Measurements from ENCODE around the gene TSNAX. TPM values are rescaled to one million over a fixed set of nuclear protein-coding genes. Genes with fewer than 3 reads are reported as not detected.

Gene TSNAX
- total RNA-seq, 1 experiment from 2014 or later, result 47.1 TPM

GRCh38 chr1:231594123-231594522 is 65.7 kb downstream of the TSNAX start:
- no peak for ATAC-seq
- CTCF ChIA-PET, result no interaction called here
- POLR2A ChIA-PET, result no interaction called here

More at GRCh38 chr1:231594123-231594522, 65.7 kb downstream of the TSNAX start:
- Histone ChIP-seq H2AFZ (ENCODE audit: low read depth, low read length, poor library complexity, severe bottlenecking) (no peak overlapping the region), H3K9me2 (ENCODE audit: insufficient read depth) (no peaks in the 10 kb centered on the region), H3K36me3 (ENCODE audit: control insufficient read depth in 1 of 2, insufficient read depth in 2 of 2, low read length in 2 of 2) (no peaks in the 10 kb centered on the region), H3K9ac (ENCODE audit: low read length) (no peak overlapping the region), H4K20me1 (ENCODE audit: insufficient read depth) (no peaks in the 10 kb centered on the region), H3K4me2 (ENCODE audit: low read length) (no peak overlapping the region), H3K27me3 (ENCODE audit: insufficient read depth, low read length) (no peaks in the 10 kb centered on the region), H3K79me2 (ENCODE audit: insufficient read depth, low read length) (no peaks in the 10 kb centered on the region), H3K27ac (ENCODE audit: low read depth, low read length) (no peak overlapping the region), H3K4me1 (ENCODE audit: control insufficient read depth in 1 of 2, insufficient read depth in 2 of 2, low read length in 2 of 2) (no peaks in the 10 kb centered on the region), H3K4me3 (replicated peaks in 1 of 2; ENCODE audit: low read depth in 1 of 2, low read length in 2 of 2) (no peak overlapping the region), H3K9me3 (ENCODE audit: control insufficient read depth in 1 of 2, insufficient read depth in 1 of 2, low read depth in 1 of 2, low read length in 2 of 2) (no peaks in the 10 kb centered on the region)
- no peak for TF ChIP-seq ZNF274 (IDR thresholded peaks at IDR 0.05; ENCODE audit: low read depth, low read length)
- no peak for TF ChIP-seq EZH2 (IDR thresholded peaks at IDR 0.05)
- TF ChIP-seq CEBPB (IDR thresholded peaks at IDR 0.05; ENCODE audit: low read depth), result no peak
- TF ChIP-seq SIN3A (IDR thresholded peaks at IDR 0.05; ENCODE audit: low read depth), result no peak
- TF ChIP-seq SRF (IDR thresholded peaks at IDR 0.05; ENCODE audit: low read depth), result no peak
- no peak for TF ChIP-seq MAX (IDR thresholded peaks at IDR 0.05)
- TF ChIP-seq EGR1 (IDR thresholded peaks at IDR 0.05; ENCODE audit: low read depth), result no peak
- TF ChIP-seq JUND (IDR thresholded peaks at IDR 0.05), result no peak
- no peak for TF ChIP-seq RAD21 (IDR thresholded peaks at IDR 0.05; ENCODE audit: low read depth)
- TF ChIP-seq REST (IDR thresholded peaks at IDR 0.05; ENCODE audit: low read depth), result no peak
- TF ChIP-seq YY1 (IDR thresholded peaks at IDR 0.05; ENCODE audit: extremely low read depth, insufficient replicate concordance, low read depth, low read length), result no peak
- no peak for TF ChIP-seq FOSL1 (IDR thresholded peaks at IDR 0.05; ENCODE audit: low read depth)
- no peak for TF ChIP-seq CBX3 (IDR thresholded peaks at IDR 0.05; ENCODE audit: low read depth)
- no peak for TF ChIP-seq CTCF (IDR thresholded peaks at IDR 0.05 in 2 of 3, conservative IDR thresholded peaks at IDR 0.05 in 1 of 3; ENCODE audit: borderline replicate concordance in 1 of 3, insufficient read depth in 1 of 3, low read depth in 2 of 3, low read length in 2 of 3)
- TF ChIP-seq ZFX (IDR thresholded peaks at IDR 0.05), result no peak
- no peak for TF ChIP-seq ATF3 (IDR thresholded peaks at IDR 0.05)
- no peak for TF ChIP-seq SP1 (IDR thresholded peaks at IDR 0.05; ENCODE audit: low read depth)
- no peak for TF ChIP-seq POLR2A (IDR thresholded peaks at IDR 0.05; ENCODE audit: borderline replicate concordance, extremely low read depth, insufficient read depth, insufficient read length)
- no peak for TF ChIP-seq TCF7L2 (IDR thresholded peaks at IDR 0.05; ENCODE audit: borderline replicate concordance, extremely low read depth, insufficient read depth, insufficient read length)
- RAD21 ChIA-PET (ENCODE audit: low non-redundant PET in 1 of 2, low total read pairs in 2 of 2, uncharacterized antibody in 2 of 2, unreplicated experiment in 2 of 2), result no interaction called here
- intact Hi-C loops (cut with micrococcal nuclease), result no loop called here
- no TSS peak for BruUV-seq (replicated peaks)
- no peak for DNase-seq (ENCODE audit: low read depth, low spot score)
